BLaER1 (cell line): ENCODE results near the gene GSN.

Experiments
- H3K27ac ChIP-seq: shearing (Covaris generic); formaldehyde crosslinking; 2 replicates; pipeline ENCODE4 v1.8.1; 2022
- H3K27me3 ChIP-seq: shearing (Covaris generic); formaldehyde crosslinking; 2 replicates; pipeline ENCODE4 v1.8.1; 2022
- H3K36me3 ChIP-seq: shearing (Covaris generic); formaldehyde crosslinking; 2 replicates; pipeline ENCODE4 v1.8.1; 2022
- H3K4me1 ChIP-seq: shearing (Covaris generic); formaldehyde crosslinking; 2 replicates; pipeline ENCODE4 v1.8.1; 2022
- H3K4me2 ChIP-seq: shearing (Covaris generic); formaldehyde crosslinking; 2 replicates; pipeline ENCODE4 v1.8.1; 2022
- H3K4me3 ChIP-seq: shearing (Covaris generic); formaldehyde crosslinking; 2 replicates; pipeline ENCODE4 v1.8.1; 2022
- H3K9ac ChIP-seq: shearing (Covaris generic); formaldehyde crosslinking; 2 replicates; pipeline ENCODE4 v1.8.1; 2022
- H3K9me3 ChIP-seq: shearing (Covaris generic); formaldehyde crosslinking; 2 replicates; pipeline ENCODE4 v1.8.1; 2022
- H4K20me1 ChIP-seq: shearing (Covaris generic); formaldehyde crosslinking; 2 replicates; pipeline ENCODE4 v1.8.1; 2022
- Cebpa-rat ChIP-seq: shearing (Covaris generic); IDR thresholded peaks from 2 replicates; pipeline ENCODE4 v1.8.1; 2022

The GSN gene

GRCh38 chr9:121267689-121268597, at the start of gene GSN:
Gene GSN, plus strand, starts transcription at chr9:121268162. Its CDS starts 33,810 bp downstream, at chr9:121301972.
- no peaks in the 10 kb centered on the region for H3K27me3 ChIP-seq
- H3K4me3 ChIP-seq, result peak within 1 kb of the TSS; percentile 74
- peaks cover 57% of the 10 kb centered on the region for H3K4me1 ChIP-seq
- H4K20me1 ChIP-seq, result no peaks in the 10 kb centered on the region
- TF ChIP-seq Cebpa-rat, result no peak
- H3K27ac ChIP-seq, result peak within 1 kb of the TSS; percentile 88
- H3K4me2 ChIP-seq, result peak within 1 kb of the TSS; percentile 90
- H3K36me3 ChIP-seq, result no peaks in the 10 kb centered on the region
- H3K9ac ChIP-seq, result peak within 1 kb of the TSS; percentile 75
- H3K9me3 ChIP-seq, result no peaks in the 10 kb centered on the region

- no peak overlapping the region for H3K9ac ChIP-seq
- no peaks in the 10 kb centered on the region for H3K36me3 ChIP-seq
- H3K27me3 ChIP-seq, result no peaks in the 10 kb centered on the region
- no peaks in the 10 kb centered on the region for H3K9me3 ChIP-seq
- peaks cover 15% of the 10 kb centered on the region for H3K4me1 ChIP-seq
- no peak overlapping the region for H3K4me3 ChIP-seq
- no peak overlapping the region for H3K27ac ChIP-seq
- H4K20me1 ChIP-seq, result no peaks in the 10 kb centered on the region
- H3K4me2 ChIP-seq, result no peak overlapping the region
- no peak for TF ChIP-seq Cebpa-rat
Measured at GRCh38 chr9:121218357-121219027, 49.5 kb upstream of the GSN start.

GRCh38 chr9:121219530-121219929, 48.4 kb upstream of the GSN start:
- no peaks in the 10 kb centered on the region for H3K9me3 ChIP-seq
- no peaks in the 10 kb centered on the region for H4K20me1 ChIP-seq
- no peak overlapping the region for H3K27ac ChIP-seq
- peaks cover 8% of the 10 kb centered on the region; the same call in 1 of the 2 replicates for H3K4me1 ChIP-seq
- H3K36me3 ChIP-seq, result no peaks in the 10 kb centered on the region
- no peak for TF ChIP-seq Cebpa-rat
- H3K4me2 ChIP-seq, result no peak overlapping the region
- no peaks in the 10 kb centered on the region for H3K27me3 ChIP-seq
- H3K4me3 ChIP-seq, result no peak overlapping the region
- H3K9ac ChIP-seq, result no peak overlapping the region

GRCh38 chr9:121220996-121221663, 46.8 kb upstream of the GSN start:
- no peak overlapping the region for H3K4me3 ChIP-seq
- no peak overlapping the region for H3K27ac ChIP-seq
- H3K27me3 ChIP-seq, result no peaks in the 10 kb centered on the region
- no peak for TF ChIP-seq Cebpa-rat
- no peak overlapping the region for H3K9ac ChIP-seq
- H3K36me3 ChIP-seq, result no peaks in the 10 kb centered on the region
- H3K4me2 ChIP-seq, result no peak overlapping the region
- no peaks in the 10 kb centered on the region for H4K20me1 ChIP-seq
- H3K4me1 ChIP-seq, result peaks cover 7% of the 10 kb centered on the region; the same call in 1 of the 2 replicates
- H3K9me3 ChIP-seq, result no peaks in the 10 kb centered on the region

- H3K4me2 ChIP-seq, result no peak overlapping the region
- no peaks in the 10 kb centered on the region for H3K36me3 ChIP-seq
- no peaks in the 10 kb centered on the region for H4K20me1 ChIP-seq
- H3K4me1 ChIP-seq, result peaks cover 2% of the 10 kb centered on the region; the same call in 1 of the 2 replicates
- H3K27ac ChIP-seq, result no peak overlapping the region
- H3K27me3 ChIP-seq, result no peaks in the 10 kb centered on the region
- no peak for TF ChIP-seq Cebpa-rat
- no peak overlapping the region for H3K4me3 ChIP-seq
- no peak overlapping the region for H3K9ac ChIP-seq
- no peaks in the 10 kb centered on the region for H3K9me3 ChIP-seq
Measured at GRCh38 chr9:121221664-121222055, 46.3 kb upstream of the GSN start.

- no peak overlapping the region for H3K27ac ChIP-seq
- TF ChIP-seq Cebpa-rat, result no peak
Measured at GRCh38 chr9:121222524-121223171, 45.3 kb upstream of the GSN start.

GRCh38 chr9:121225240-121225639, 42.7 kb upstream of the GSN start:
- no peak for TF ChIP-seq Cebpa-rat
- Histone ChIP-seq H3K36me3 (no peaks in the 10 kb centered on the region), H3K27me3 (no peaks in the 10 kb centered on the region), H3K9me3 (no peaks in the 10 kb centered on the region), H3K4me1 (no peaks in the 10 kb centered on the region), H4K20me1 (no peaks in the 10 kb centered on the region), H3K4me3 (no peak overlapping the region), H3K27ac (no peak overlapping the region), H3K4me2 (no peak overlapping the region), H3K9ac (no peak overlapping the region)

More at GRCh38 chr9:121222524-121223171, 45.3 kb upstream of the GSN start:
- no peaks in the 10 kb centered on the region for H3K4me1 ChIP-seq
- H3K4me3 ChIP-seq, result no peak overlapping the region
- H3K36me3 ChIP-seq, result no peaks in the 10 kb centered on the region
- H3K4me2 ChIP-seq, result no peak overlapping the region
- no peaks in the 10 kb centered on the region for H3K9me3 ChIP-seq
- no peak overlapping the region for H3K9ac ChIP-seq
- H4K20me1 ChIP-seq, result no peaks in the 10 kb centered on the region
- no peaks in the 10 kb centered on the region for H3K27me3 ChIP-seq

- H3K4me1 ChIP-seq, result no peaks in the 10 kb centered on the region
- no peaks in the 10 kb centered on the region for H3K27me3 ChIP-seq
- no peak overlapping the region for H3K4me2 ChIP-seq
- H3K9me3 ChIP-seq, result no peaks in the 10 kb centered on the region
- H4K20me1 ChIP-seq, result no peaks in the 10 kb centered on the region
- H3K9ac ChIP-seq, result no peak overlapping the region
- H3K4me3 ChIP-seq, result no peak overlapping the region
- no peaks in the 10 kb centered on the region for H3K36me3 ChIP-seq
- H3K27ac ChIP-seq, result no peak overlapping the region
- TF ChIP-seq Cebpa-rat, result no peak
Measured at GRCh38 chr9:121226175-121226574, 41.8 kb upstream of the GSN start.

GRCh38 chr9:121227862-121228261, 40.1 kb upstream of the GSN start:
- H4K20me1 ChIP-seq, result no peaks in the 10 kb centered on the region
- H3K9ac ChIP-seq, result no peak overlapping the region
- no peak overlapping the region for H3K4me2 ChIP-seq
- H3K4me3 ChIP-seq, result no peak overlapping the region
- H3K27ac ChIP-seq, result no peak overlapping the region
- peaks cover 10% of the 10 kb centered on the region for H3K4me1 ChIP-seq
- H3K27me3 ChIP-seq, result no peaks in the 10 kb centered on the region
- no peaks in the 10 kb centered on the region for H3K9me3 ChIP-seq
- H3K36me3 ChIP-seq, result no peaks in the 10 kb centered on the region
- TF ChIP-seq Cebpa-rat, result no peak
